NT2/D1 (cell line): Measurements from ENCODE around the gene PIK3R5.

ENCODE experiments used
- DNase-seq: peaks from one replicate; pipeline ENCODE4 v3.0.0-alpha.2; 2011; ENCODE audit warnings: low read depth, low spot score
- H3K27me3 ChIP-seq: 2 replicates; pipeline ENCODE4 v1.6.0; 2011; ENCODE audit warnings: mild to moderate bottlenecking; ENCODE audit not compliant: insufficient read length, insufficient read depth
- H3K36me3 ChIP-seq: 2 replicates; pipeline ENCODE4 v1.6.1; 2011; ENCODE audit warnings: mild to moderate bottlenecking, low read length, mixed read lengths; ENCODE audit not compliant: insufficient read depth, insufficient read length
- H3K4me1 ChIP-seq: 2 replicates; pipeline ENCODE4 v1.5.1; 2011; ENCODE audit not compliant: insufficient read depth, insufficient read length
- H3K4me3 ChIP-seq: 2 replicates; pipeline ENCODE4 v1.5.1; 2011; ENCODE audit warnings: low read depth; ENCODE audit not compliant: insufficient read length
- H3K9ac ChIP-seq: 2 replicates; pipeline ENCODE4 v1.6.0; 2011; ENCODE audit warnings: low read depth; ENCODE audit not compliant: insufficient read length
- H3K9me3 ChIP-seq: 2 replicates; pipeline ENCODE4 v1.5.1; 2011; ENCODE audit warnings: mild to moderate bottlenecking, low read length; ENCODE audit not compliant: insufficient read depth
- SUZ12 ChIP-seq: IDR thresholded peaks from 2 replicates; pipeline ENCODE4 v1.6.1; 2011; ENCODE audit not compliant: insufficient read length, insufficient read depth; ENCODE audit errors: extremely low read depth
- YY1 ChIP-seq: IDR thresholded peaks from 2 replicates; pipeline ENCODE4 v1.6.1; 2011; ENCODE audit not compliant: insufficient read length, insufficient read depth
- ZNF274 ChIP-seq: IDR thresholded peaks from 2 replicates; pipeline ENCODE4 v1.6.1; 2011; ENCODE audit warnings: mild to moderate bottlenecking, low read depth, low read length

The PIK3R5 gene

DNA sequence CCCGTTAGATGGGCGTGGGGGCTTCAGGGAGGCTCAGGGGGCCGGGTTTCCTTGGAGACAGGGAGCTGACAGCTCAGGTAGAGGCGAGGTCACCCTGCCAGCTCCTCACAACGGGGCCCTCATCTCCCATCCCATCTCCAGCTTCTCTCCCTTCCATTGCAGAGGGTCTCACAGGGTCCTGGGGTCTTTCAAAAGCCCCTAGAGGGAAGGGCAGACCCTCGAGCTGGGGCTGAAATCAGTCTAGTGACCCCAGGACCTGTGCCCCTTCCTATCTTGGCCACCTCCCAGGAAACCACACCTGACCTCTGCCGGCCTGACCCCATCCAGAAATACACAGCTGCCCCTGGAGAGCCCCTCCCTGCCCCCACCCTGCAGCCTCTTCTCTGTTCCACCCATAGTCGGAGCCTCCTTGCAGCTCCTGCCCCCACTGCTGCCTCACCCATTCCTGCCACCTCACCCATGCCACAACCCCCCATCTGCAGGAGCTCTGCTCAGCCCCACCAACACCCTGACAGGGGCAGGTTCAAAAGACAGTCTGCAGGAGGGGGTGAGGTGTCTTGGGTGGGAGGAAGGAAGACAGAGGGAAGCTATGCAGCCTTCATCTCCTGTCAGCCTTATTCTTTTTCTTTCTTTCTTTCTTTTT lies 23.4 kb downstream of the PIK3R5 start:
- Histone ChIP-seq H3K36me3 (no peaks in the 10 kb centered on the region), H3K9me3 (no peaks in the 10 kb centered on the region), H3K4me1 (peaks cover 5% of the 10 kb centered on the region), H3K27me3 (no peaks in the 10 kb centered on the region), H3K4me3 (no peak overlapping the region), H3K9ac (no peak overlapping the region)
- TF ChIP-seq YY1, result no peak
- TF ChIP-seq ZNF274, result no peak
- TF ChIP-seq SUZ12, result no peak
- no peak for DNase-seq

DNA sequence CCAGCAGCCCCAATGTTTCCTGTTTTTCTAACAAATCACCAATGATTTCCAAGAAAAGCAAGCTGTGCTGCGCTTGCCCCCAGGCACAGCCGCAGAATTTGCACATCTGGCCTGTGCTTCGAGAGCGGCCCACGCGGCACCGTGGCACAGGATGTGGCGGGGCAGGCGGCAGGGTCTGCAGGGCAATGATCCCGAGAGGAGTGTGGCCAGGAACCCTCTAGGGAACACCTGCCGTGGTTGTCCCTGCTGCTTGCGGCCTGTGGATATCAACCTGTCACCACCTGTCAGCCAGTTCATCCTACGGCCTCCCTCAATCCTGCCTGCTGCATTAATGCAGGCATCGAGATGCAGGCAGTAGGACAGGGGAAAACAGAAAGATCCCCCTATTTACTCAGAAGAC lies 24.0 kb downstream of the PIK3R5 start:
- TF ChIP-seq ZNF274, result no peak
- TF ChIP-seq YY1, result no peak
- TF ChIP-seq SUZ12, result no peak
- H3K27me3 ChIP-seq, result no peaks in the 10 kb centered on the region
- H3K4me3 ChIP-seq, result no peak overlapping the region
- H3K36me3 ChIP-seq, result no peaks in the 10 kb centered on the region
- no peak for DNase-seq
- peaks cover 5% of the 10 kb centered on the region for H3K4me1 ChIP-seq
- no peaks in the 10 kb centered on the region for H3K9me3 ChIP-seq
- no peak overlapping the region for H3K9ac ChIP-seq

DNA sequence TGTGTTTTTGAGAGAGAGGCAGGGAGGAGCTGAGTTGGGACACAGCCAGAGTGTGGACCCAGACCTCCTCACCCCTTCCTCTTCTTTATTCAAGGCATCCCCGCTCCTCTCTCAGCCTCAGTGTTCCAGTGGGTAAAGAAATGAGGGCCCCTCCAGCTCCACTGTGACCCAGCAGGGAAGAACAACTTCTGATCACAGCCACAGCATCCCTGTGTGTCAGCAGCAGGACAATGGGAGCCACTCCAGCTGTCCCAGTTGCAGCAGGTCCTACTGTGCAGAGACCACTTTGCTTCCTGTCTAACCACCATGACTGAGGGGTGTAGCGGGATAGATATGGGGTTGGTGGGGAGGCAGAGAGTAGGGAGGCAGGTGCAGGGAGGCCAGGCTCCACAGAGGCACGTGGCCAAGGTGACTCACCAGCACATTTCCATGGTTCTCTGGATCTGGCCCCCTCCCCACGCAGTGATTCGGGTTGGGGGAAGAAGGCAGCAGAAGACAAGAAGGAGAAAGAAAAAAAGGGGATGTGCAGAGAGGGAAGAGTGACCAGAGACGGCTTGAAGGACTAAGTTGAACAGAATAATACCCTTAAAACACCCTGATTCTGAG lies 24.5 kb downstream of the PIK3R5 start:
- Histone ChIP-seq H3K9ac (no peak overlapping the region), H3K4me1 (peaks cover 5% of the 10 kb centered on the region), H3K9me3 (no peaks in the 10 kb centered on the region), H3K27me3 (no peaks in the 10 kb centered on the region), H3K36me3 (no peaks in the 10 kb centered on the region), H3K4me3 (no peak overlapping the region)
- no peak for DNase-seq
- no peak for TF ChIP-seq YY1
- no peak for TF ChIP-seq SUZ12
- no peak for TF ChIP-seq ZNF274

DNA sequence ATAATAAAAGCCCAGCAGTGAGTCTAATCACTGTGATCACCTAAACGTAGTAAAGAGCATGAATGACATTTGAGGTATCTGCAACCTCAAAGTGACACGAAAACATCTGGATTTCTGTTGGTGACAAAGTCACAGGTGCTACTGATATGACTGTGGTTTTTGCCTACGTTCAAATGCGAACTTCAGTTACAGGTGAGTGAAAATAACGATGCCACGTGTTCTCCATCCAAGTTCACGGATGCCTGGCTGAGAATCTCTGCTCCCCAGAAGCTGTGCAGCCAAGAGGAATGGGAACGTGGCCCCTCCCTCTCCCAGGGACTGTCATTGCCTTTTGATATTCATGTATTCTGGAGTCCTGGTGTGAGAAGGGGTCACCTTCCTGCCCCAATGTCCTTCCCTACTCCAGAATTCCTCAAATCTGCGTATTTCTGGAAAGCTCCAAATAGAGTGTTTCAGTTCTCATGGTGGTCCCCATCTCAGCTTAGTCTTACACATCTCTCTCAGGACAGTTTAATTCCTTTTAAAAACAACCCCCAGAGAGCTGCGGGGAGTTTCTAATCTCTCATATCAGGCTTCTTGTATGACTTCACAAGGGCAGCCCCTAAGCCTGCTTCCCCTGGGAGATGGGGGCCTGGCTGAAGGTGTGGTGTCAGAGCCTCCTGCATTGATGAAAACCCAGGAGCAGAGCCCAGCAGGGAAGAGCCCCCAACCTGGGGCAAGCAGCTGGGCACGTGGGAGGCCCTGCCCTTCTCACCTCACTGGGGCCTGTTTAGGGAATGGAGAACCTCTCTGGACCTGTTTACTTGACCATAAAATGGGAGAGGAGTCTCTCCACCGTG lies 25.8 kb downstream of the PIK3R5 start:
- H3K9me3 ChIP-seq, result no peaks in the 10 kb centered on the region
- no peak for DNase-seq
- H3K4me3 ChIP-seq, result no peak overlapping the region
- H3K27me3 ChIP-seq, result no peaks in the 10 kb centered on the region
- H3K9ac ChIP-seq, result no peak overlapping the region
- no peaks in the 10 kb centered on the region for H3K36me3 ChIP-seq
- TF ChIP-seq ZNF274, result no peak
- TF ChIP-seq SUZ12, result no peak
- no peak for TF ChIP-seq YY1
- peaks cover 5% of the 10 kb centered on the region for H3K4me1 ChIP-seq

DNA sequence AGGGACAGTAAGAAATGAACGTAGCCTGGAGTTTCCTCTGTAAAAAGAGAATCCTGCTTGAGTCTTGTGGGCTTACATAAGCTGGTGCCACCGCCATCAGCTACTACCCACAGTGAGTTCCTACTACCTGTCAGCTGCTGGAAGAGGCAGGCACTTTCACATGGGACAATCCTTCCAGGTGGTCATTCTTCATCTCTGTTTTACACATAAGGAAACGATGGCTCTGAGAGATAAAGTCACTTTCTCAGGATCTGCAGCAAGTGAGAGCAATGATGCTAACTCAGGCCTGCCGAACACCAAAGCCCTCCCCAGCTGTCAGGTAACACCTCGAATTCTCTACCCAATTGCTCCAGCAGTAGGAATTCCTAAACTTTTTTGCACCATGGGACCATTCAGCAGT lies 26.6 kb downstream of the PIK3R5 start:
- no peak for DNase-seq
- Histone ChIP-seq H3K4me1 (peaks cover 5% of the 10 kb centered on the region), H3K4me3 (no peak overlapping the region), H3K9me3 (no peaks in the 10 kb centered on the region), H3K9ac (no peak overlapping the region), H3K36me3 (no peaks in the 10 kb centered on the region), H3K27me3 (no peaks in the 10 kb centered on the region)
- TF ChIP-seq ZNF274, result no peak
- no peak for TF ChIP-seq SUZ12
- no peak for TF ChIP-seq YY1

DNA sequence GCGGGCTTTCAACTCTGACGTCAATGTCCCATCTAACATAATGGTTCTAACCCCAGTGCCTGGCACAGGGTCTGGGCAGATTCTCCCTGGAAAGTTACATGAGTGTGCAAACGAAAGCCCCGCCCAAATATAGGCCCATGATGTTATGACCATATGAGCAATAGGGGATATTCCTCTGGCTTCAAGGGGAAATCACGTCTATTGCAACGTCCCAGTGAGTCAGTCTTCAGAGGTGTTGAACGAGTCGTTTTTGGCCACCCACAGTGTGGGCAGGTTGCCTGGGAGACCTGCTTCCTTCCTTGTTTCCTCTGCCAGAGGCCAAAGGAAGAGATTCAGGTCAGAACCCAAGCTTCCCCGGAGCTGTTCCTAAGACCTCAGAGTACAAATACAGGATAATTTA lies 30.3 kb downstream of the PIK3R5 start:
- TF ChIP-seq YY1, result no peak
- no peak for TF ChIP-seq ZNF274
- no peak for TF ChIP-seq SUZ12
- Histone ChIP-seq H3K9me3 (no peaks in the 10 kb centered on the region), H3K27me3 (no peaks in the 10 kb centered on the region), H3K9ac (no peak overlapping the region), H3K4me1 (no peaks in the 10 kb centered on the region), H3K4me3 (no peak overlapping the region), H3K36me3 (no peaks in the 10 kb centered on the region)
- no peak for DNase-seq

DNA sequence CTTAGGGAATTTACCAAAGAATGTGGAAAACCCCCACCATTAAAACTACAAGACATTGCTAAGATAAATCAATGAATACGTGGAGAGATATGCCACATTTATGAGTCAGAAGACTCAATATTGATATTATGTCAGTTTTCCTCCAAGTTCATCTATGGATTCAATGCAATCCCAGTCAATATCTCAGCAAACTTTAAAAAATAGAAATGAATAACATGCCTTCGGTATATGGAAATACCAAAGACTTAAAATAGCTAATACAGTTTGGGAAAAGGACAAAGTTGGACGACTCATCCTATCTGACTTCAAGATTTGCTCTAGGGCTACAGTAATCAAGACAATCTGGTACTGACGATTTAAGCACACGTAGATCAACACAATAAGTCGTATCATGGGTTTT lies 31.2 kb downstream of the PIK3R5 start:
- H3K4me3 ChIP-seq, result no peak overlapping the region
- no peaks in the 10 kb centered on the region for H3K9me3 ChIP-seq
- TF ChIP-seq ZNF274 (no peak), SUZ12 (no peak), YY1 (no peak)
- no peak overlapping the region for H3K9ac ChIP-seq
- no peaks in the 10 kb centered on the region for H3K4me1 ChIP-seq
- DNase-seq, result no peak
- no peaks in the 10 kb centered on the region for H3K27me3 ChIP-seq
- H3K36me3 ChIP-seq, result no peaks in the 10 kb centered on the region
